Keratinocyte (primary cell): ENCODE measurements around the gene DOCK3. TPM values are rescaled to one million over a fixed set of nuclear protein-coding genes. Genes with fewer than 3 reads are reported as not detected.

Source experiments
- DNase-seq: peaks from one replicate; pipeline ENCODE4 v3.0.0-alpha.2; 2011; ENCODE audit warnings: low read depth, missing footprints, low spot score
- FAIRE-seq: peaks from 2 replicates; lab custom pipeline; 2011; peaks lifted over from hg19 to GRCh38; lab: Jason Lieb, UNC
- H2AFZ ChIP-seq: 2 replicates; pipeline ENCODE4 v1.6.0; 2012; ENCODE audit warnings: low read length, control low read depth, inconsistent platforms; ENCODE audit not compliant: control insufficient read depth
- H3K27ac ChIP-seq: 2 replicates; pipeline ENCODE4 v1.5.1; 2011; ENCODE audit warnings: low read length; ENCODE audit not compliant: control insufficient read depth, insufficient read depth
- H3K27me3 ChIP-seq: 3 replicates; pipeline ENCODE4 v1.6.0; 2011; ENCODE audit warnings: low read length; ENCODE audit not compliant: control insufficient read depth, insufficient read depth; ENCODE audit errors: extremely low read depth
- H3K36me3 ChIP-seq, 2 experiments: 2 replicates in 1 of 2; 3 replicates in 1 of 2; pipeline ENCODE4 v1.5.1; 2011; ENCODE audit warnings: low read length in 2 of 2, mild to moderate bottlenecking in 1 of 2; ENCODE audit not compliant: control insufficient read depth in 2 of 2, insufficient read depth in 2 of 2; ENCODE audit errors: extremely low read depth in 1 of 2
- H3K4me1 ChIP-seq: 3 replicates; pipeline ENCODE4 v1.5.1; 2011; ENCODE audit warnings: low read length; ENCODE audit not compliant: control insufficient read depth, insufficient read depth; ENCODE audit errors: extremely low read depth
- H3K4me2 ChIP-seq: 3 replicates; pipeline ENCODE4 v1.6.0; 2011; ENCODE audit warnings: low read depth, low read length; ENCODE audit not compliant: control insufficient read depth, insufficient read depth; ENCODE audit errors: extremely low read depth
- H3K4me3 ChIP-seq, 3 experiments: fragments of 200-600 bp in 1 of 3; sonication (generic) in 1 of 3; 2 replicates in 2 of 3; 3 replicates in 1 of 3; pipeline ENCODE4 v1.5.1; 2011 to 2016; ENCODE audit warnings: low read length in 3 of 3, mild to moderate bottlenecking in 3 of 3, control low read depth in 2 of 3, inconsistent platforms in 1 of 3, low read depth in 1 of 3, mixed read lengths in 1 of 3, mixed run types in 1 of 3, moderate library complexity in 1 of 3; ENCODE audit not compliant: control insufficient read depth in 2 of 3, insufficient read depth in 2 of 3; ENCODE audit errors: extremely low read depth in 1 of 3
- H3K79me2 ChIP-seq: 2 replicates; pipeline ENCODE4 v1.6.0; 2012; ENCODE audit warnings: low read length; ENCODE audit not compliant: control insufficient read depth, insufficient read depth
- H3K9ac ChIP-seq: 3 replicates; pipeline ENCODE4 v1.6.0; 2011; ENCODE audit warnings: low read length; ENCODE audit not compliant: control insufficient read depth, insufficient read depth; ENCODE audit errors: extremely low read depth
- H3K9me1 ChIP-seq: 3 replicates; pipeline ENCODE4 v1.6.0; 2011; ENCODE audit warnings: low read length; ENCODE audit not compliant: control insufficient read depth, insufficient read depth; ENCODE audit errors: extremely low read depth
- H3K9me3 ChIP-seq: 2 replicates; pipeline ENCODE4 v1.5.1; 2012; ENCODE audit warnings: low read depth, low read length; ENCODE audit not compliant: control insufficient read depth
- H4K20me1 ChIP-seq: 3 replicates; pipeline ENCODE4 v1.6.0; 2011; ENCODE audit warnings: low read length; ENCODE audit not compliant: control insufficient read depth, insufficient read depth; ENCODE audit errors: extremely low read depth
- CTCF ChIP-seq, 3 experiments: IDR thresholded peaks in 1 of 3; conservative IDR thresholded peaks in 1 of 3; optimal IDR thresholded peaks in 1 of 3; 2 replicates in 2 of 3; 3 replicates in 1 of 3; pipeline versions ENCODE3 to v1.5.1; 2011; ENCODE audit warnings: low read length in 3 of 3, mild to moderate bottlenecking in 3 of 3, moderate library complexity in 2 of 3, control low read depth in 1 of 3, inconsistent platforms in 1 of 3; ENCODE audit not compliant: insufficient read depth in 2 of 3; ENCODE audit errors: extremely low read depth in 1 of 3
- EZH2 ChIP-seq: IDR thresholded peaks from one replicate; pipeline ENCODE4 v1.6.1; 2012; ENCODE audit warnings: inconsistent platforms, mild to moderate bottlenecking, low read length, moderate library complexity
- dilution Hi-C: fragments of 300-500 bp; cut with MboI; formaldehyde crosslinking; loops from one replicate; pipeline ENCODE4 v1.7.0; 2020; ENCODE audit warnings: low sequenced_read_pairs; ENCODE audit not compliant: extremely low pct_ligation_motif_present
- polyA plus RNA-seq, 5 experiments: library from polyadenylated mRNA; depleted of rRNA in 3 of 5; stranded (reverse) in 3 of 5; stranded (forward) in 1 of 5; unstranded in 1 of 5; fragments of >200 nt; gene quantifications; 1 replicate in 1 of 5; 2 replicates in 3 of 5; 3 replicates in 1 of 5; pipeline versions ENCODE4 v1.2.1 to v1.2.3, GENCODE V29; 2011 to 2012; ENCODE audit warnings: missing spikeins in 2 of 5, low read depth in 1 of 5, low replicate concordance in 1 of 5

Gene DOCK3
- polyA plus RNA-seq, 1 donor (not counting 4 experiments of a cell fraction or from before 2014, with no cell fraction given) = 0.10 TPM

- no peak overlapping the region for H3K9ac ChIP-seq
- H2AFZ ChIP-seq = no peak overlapping the region
- H3K9me1 ChIP-seq = no peaks in the 10 kb centered on the region
- no peaks in the 10 kb centered on the region for H3K27me3 ChIP-seq
- peaks cover 49 to 57% of the 10 kb centered on the region in 2 experiments for H3K36me3 ChIP-seq
- H3K4me3 ChIP-seq = no peak overlapping the region
- H3K79me2 ChIP-seq = peaks cover 4% of the 10 kb centered on the region
- H4K20me1 ChIP-seq = no peaks in the 10 kb centered on the region
- no peak overlapping the region for H3K4me2 ChIP-seq
- H3K9me3 ChIP-seq = no peaks in the 10 kb centered on the region
- no peaks in the 10 kb centered on the region for H3K4me1 ChIP-seq
- FAIRE-seq (no peak), DNase-seq (no peak)
- H3K27ac ChIP-seq = no peak overlapping the region
- dilution Hi-C loops = no loop called here
- TF ChIP-seq CTCF (optimal IDR thresholded peaks at IDR 0.05 in 1 of 3, IDR thresholded peaks at IDR 0.05 in 1 of 3, conservative IDR thresholded peaks at IDR 0.05 in 1 of 3; ENCODE audit: extremely low read depth in 1 of 3, insufficient read depth in 2 of 3, low read length in 3 of 3) (no peak), EZH2 (no peak)
These were observed 29.3 kb upstream of the DOCK3 start for GRCh38 chr3:50645378-50645777.

GRCh38 chr3:50648313-50648712 is 26.4 kb upstream of the DOCK3 start:
- Histone ChIP-seq H3K27ac (no peak overlapping the region), H3K4me1 (no peaks in the 10 kb centered on the region), H2AFZ (no peak overlapping the region), H3K9ac (no peak overlapping the region), H3K4me3 (no peak overlapping the region), H3K36me3 (peaks cover 31 to 41% of the 10 kb centered on the region in 2 experiments), H3K9me1 (no peaks in the 10 kb centered on the region), H3K9me3 (no peaks in the 10 kb centered on the region), H4K20me1 (no peaks in the 10 kb centered on the region), H3K4me2 (no peak overlapping the region), H3K27me3 (no peaks in the 10 kb centered on the region), H3K79me2 (no peaks in the 10 kb centered on the region)
- dilution Hi-C loops = no loop called here
- DNase-seq (no peak), FAIRE-seq (no peak)
- TF ChIP-seq EZH2 = no peak
- TF ChIP-seq CTCF (optimal IDR thresholded peaks at IDR 0.05 in 1 of 3, IDR thresholded peaks at IDR 0.05 in 1 of 3, conservative IDR thresholded peaks at IDR 0.05 in 1 of 3; ENCODE audit: extremely low read depth in 1 of 3, insufficient read depth in 2 of 3, low read length in 3 of 3) = no peak
